Measurements from ENCODE around the gene PLA2G5. TPM values are rescaled to one million over a fixed set of nuclear protein-coding genes. Genes with fewer than 3 reads are reported as not detected.

Gene PLA2G5
- total and polyA plus RNA-seq, 9 of the 15 experiments (the other 6 are each of a cell fraction or from before 2014, with no cell fraction given) = not detected

GRCh38 chr1:20061866-20062265 is 8.1 kb upstream of the PLA2G5 start:
- BruUV-seq (replicated peaks) = no TSS peak
- H3K4me3 ChIP-seq = no peak overlapping the region

More at GRCh38 chr1:20061866-20062265, 8.1 kb upstream of the PLA2G5 start:
- H3K9me1 ChIP-seq (ENCODE audit: control insufficient read depth, insufficient read depth, low read length) = no peaks in the 10 kb centered on the region
- no peak overlapping the region for H3K9ac ChIP-seq (ENCODE audit: insufficient read depth in 1 of 2, low read depth in 2 of 2, low read length in 2 of 2)
- intact Hi-C loops (cut with micrococcal nuclease) (no loop called here), in situ Hi-C loops (cut with MboI) (no loop called here)
- no peaks in the 10 kb centered on the region for H4K20me1 ChIP-seq (replicated peaks; ENCODE audit: control insufficient read depth, insufficient read depth, low read length)
- WGBS (ENCODE audit: insufficient coverage, low coverage, missing lambda C conversion rate) = 2% methylated on average over 4 of the region's 4 CpGs
- no peaks in the 10 kb centered on the region for H3K79me2 ChIP-seq (ENCODE audit: control insufficient read depth, insufficient read depth, low read length)
- H2AFZ ChIP-seq (ENCODE audit: low read depth, low read length) = no peak overlapping the region
- no peak overlapping the region for H3K27ac ChIP-seq (ENCODE audit: extremely low read depth, low read depth, low read length)
- no peak for DNase-seq (ENCODE audit: extremely low read depth in 1 of 4, low spot score in 3 of 4)
- H3K4me1 ChIP-seq (replicated peaks in 1 of 2; ENCODE audit: control insufficient read depth in 2 of 2, insufficient read depth in 2 of 2, low read length in 2 of 2) = no peaks in the 10 kb centered on the region
- H3K9me3 ChIP-seq (replicated peaks; ENCODE audit: control insufficient read depth, insufficient read depth, low read depth, low read length) = no peaks in the 10 kb centered on the region
- H3K4me2 ChIP-seq (ENCODE audit: insufficient read depth, low read length) = no peak overlapping the region
- TF ChIP-seq TCF15 (CRISPR knock-in tag; IDR thresholded peaks at IDR 0.05) = no peak
- TF ChIP-seq SMARCC2 (IDR thresholded peaks at IDR 0.05; ENCODE audit: low read depth) = no peak
- no peak for TF ChIP-seq PTBP1 (IDR thresholded peaks at IDR 0.05; ENCODE audit: low read depth, low read length)
- TF ChIP-seq E2F4 (CRISPR knock-in tag; IDR thresholded peaks at IDR 0.05; ENCODE audit: low read depth) = no peak
- TF ChIP-seq NCOA4 (IDR thresholded peaks at IDR 0.05; ENCODE audit: partially characterized antibody) = no peak
- TF ChIP-seq BDP1 (IDR thresholded peaks at IDR 0.05; ENCODE audit: insufficient read depth, insufficient read length) = no peak
- FAIRE-seq = no peak
- ChIA-PET CTCF (ENCODE audit: low intra/inter-chr PET ratio) (no interaction called here), POLR2A (interaction anchor here (0.6 kb wide), 1 partner anchor 80 kb away, joined by 3 read pairs; no protein-coding TSS in a partner anchor)
- no peaks in the 10 kb centered on the region for H3K36me3 ChIP-seq (ENCODE audit: control insufficient read depth, insufficient read depth, low read length)
- peaks cover 0 to 4% of the 10 kb centered on the region in 2 experiments; a peak in 2 of 5 replicates for H3K27me3 ChIP-seq (ENCODE audit: control insufficient read depth in 2 of 2, insufficient read depth in 2 of 2, low read length in 2 of 2)
- no peak for ATAC-seq

Data from K562 (cell line).